Measurements from ENCODE around the gene SVOP.
A peak's percentile ranks its signal among the peaks of the same experiment; 100 is the strongest.
"Not testable (repeated sequence)": the region's sequence is repeated elsewhere in the genome, so short reads cannot be mapped to it uniquely, and the experiment has no call there.

The SVOP gene, protein sequence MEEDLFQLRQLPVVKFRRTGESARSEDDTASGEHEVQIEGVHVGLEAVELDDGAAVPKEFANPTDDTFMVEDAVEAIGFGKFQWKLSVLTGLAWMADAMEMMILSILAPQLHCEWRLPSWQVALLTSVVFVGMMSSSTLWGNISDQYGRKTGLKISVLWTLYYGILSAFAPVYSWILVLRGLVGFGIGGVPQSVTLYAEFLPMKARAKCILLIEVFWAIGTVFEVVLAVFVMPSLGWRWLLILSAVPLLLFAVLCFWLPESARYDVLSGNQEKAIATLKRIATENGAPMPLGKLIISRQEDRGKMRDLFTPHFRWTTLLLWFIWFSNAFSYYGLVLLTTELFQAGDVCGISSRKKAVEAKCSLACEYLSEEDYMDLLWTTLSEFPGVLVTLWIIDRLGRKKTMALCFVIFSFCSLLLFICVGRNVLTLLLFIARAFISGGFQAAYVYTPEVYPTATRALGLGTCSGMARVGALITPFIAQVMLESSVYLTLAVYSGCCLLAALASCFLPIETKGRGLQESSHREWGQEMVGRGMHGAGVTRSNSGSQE

DNA sequence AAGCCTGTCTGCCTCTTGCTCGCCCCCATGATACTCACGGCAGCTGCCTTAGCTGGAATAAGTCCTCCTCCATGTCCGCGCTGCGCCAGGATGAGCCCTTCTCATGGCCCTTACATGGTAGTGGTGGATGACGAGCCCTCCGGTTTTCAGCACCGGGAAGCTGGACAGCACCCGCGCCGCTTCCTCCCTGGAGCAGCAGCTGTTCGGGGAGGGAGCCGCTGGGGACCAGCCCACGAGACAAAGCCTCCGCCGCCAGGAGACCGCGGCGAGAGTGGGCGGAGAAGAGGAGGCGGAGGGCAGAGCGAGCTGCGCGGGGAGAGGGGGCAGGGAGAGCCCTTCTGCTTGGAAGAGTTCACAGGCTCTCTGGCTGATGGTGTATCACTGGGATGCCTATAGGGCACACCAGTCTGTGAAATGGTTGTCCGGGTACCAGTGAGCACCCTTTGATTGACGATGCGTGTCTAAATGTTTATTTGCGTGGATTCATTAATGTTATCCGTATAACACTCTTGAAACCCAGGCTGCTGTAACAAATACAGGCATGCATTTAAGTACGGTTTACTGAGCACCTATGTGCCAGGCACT lies at the start of gene SVOP:
TSS of gene SVOP (minus strand) at position 273 of the 585 bp plus-strand sequence. CDS start at position 73, 200 bp downstream.
- DNase-seq: peak; percentile 25 to 80 (median 68)

- DNase-seq: no peak
Observed at GRCh38 chr12:109069307-109070271, 48.7 kb upstream of the SVOP start.

- DNase-seq: no peak
Observed at GRCh38 chr12:109065853-109066193, 45.0 kb upstream of the SVOP start.

DNA sequence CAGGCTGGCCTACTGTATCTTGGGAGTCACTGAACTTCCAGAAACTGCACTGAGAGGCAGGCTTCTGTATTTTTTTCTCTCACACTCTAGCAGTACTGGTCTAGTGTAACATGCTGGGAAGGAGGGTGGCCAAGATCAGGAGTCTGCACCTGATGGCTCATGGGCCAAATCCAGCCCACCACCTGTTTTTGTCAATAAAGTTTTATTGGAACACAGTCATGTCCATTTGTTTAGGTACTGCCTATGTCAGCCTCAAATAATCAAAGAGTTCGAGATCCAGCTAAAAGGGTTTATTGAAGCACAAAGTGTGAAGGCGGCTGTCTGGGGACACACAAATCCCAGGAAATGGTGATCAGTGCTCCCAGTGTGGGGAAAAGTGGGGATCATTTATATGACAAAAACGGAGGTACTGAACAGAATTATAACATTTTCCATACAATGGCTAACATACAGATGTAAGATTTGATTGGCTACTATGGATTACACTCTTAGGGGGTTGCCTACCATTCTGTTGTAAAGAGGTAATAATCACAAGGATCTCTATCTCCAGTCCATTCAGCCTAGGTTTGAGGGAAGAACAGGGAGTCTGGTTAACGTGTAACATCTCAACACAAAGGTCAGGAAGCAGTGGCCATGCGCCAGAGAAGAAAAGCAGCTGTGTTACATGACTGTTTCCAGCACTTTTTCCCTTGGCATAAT lies 44.4 kb upstream of the SVOP start:
- no peak for DNase-seq

- DNase-seq: no peak
Observed at GRCh38 chr12:109064143-109064542, 43.3 kb upstream of the SVOP start.

DNA sequence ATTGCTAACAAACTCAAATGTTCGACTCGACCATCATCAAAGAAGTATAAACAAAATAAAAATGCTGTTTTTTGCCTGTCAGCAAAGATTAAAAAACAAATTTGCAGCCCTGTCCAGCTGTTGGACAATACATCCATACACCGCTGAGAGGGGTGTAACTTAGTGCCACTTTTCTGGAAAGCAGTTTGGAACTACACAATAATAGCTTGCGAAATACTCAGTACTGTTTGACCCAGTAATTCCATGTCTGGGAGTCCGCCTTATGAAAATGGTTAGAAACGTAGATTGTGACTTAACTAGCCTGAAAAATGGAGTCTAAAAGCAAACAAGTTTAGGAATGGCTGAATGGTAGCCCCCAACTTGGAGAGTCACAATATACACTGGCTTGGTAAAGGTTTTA lies 37.9 kb upstream of the SVOP start:
- no peak for DNase-seq

DNA sequence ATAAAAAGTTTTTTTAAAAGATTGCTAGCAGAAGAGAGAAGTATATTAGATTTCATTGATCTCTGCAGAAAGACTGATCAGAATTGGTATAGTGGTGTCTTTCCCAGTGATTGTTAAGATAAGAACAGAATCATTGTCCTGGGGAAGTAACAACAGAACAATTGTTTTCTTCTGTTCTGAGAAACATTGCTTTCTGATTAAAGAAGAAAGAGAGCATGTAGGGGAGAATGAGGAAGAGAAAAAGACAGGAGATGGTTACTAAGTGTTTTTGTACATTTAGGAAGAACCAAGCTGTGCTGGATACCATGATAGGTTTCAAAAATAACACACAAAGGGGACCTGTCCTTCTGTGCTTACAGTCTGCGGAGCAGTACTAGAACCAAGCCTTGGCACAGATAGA lies 36.5 kb upstream of the SVOP start:
- DNase-seq: peak in 1 of 14 donors; percentile 37

DNA sequence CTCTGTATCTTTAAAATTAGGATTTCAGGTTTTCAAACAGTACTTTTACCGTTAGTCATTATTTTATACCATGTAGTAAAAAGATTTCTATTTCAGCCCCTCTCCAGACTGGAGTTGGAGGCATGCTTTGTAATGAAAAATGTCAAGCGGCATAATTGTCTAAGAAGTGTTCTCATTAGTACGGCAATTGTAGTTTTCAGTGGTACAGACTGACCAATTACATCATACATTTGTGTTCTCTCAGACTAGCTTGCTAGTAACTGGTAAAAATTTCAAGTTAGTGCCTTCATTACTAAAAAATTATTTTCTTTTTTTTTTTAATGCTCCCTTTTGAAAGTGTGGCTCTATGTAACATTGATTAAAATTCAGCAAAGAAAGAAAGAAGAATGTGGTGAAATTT lies 36.0 kb upstream of the SVOP start:
- no peak for DNase-seq

DNA sequence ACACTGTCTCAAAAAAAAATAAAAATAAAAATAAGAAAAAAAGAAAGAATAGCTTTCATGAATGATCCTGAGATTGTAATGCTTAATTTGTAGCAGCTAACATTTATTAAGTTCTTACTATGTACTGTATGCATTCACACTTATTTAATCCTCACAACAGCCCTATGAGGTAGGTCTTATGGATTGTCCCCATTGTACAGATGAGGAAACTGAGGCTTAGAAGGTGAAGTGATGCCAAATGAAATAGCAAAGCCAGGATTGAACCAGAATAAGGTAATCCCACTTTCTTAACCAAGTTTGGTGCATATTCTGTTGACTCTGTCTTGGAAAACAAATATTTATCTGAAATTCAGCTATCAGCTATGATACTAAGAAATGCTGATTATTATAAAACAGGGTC lies 33.7 kb upstream of the SVOP start:
- DNase-seq: no peak

DNA sequence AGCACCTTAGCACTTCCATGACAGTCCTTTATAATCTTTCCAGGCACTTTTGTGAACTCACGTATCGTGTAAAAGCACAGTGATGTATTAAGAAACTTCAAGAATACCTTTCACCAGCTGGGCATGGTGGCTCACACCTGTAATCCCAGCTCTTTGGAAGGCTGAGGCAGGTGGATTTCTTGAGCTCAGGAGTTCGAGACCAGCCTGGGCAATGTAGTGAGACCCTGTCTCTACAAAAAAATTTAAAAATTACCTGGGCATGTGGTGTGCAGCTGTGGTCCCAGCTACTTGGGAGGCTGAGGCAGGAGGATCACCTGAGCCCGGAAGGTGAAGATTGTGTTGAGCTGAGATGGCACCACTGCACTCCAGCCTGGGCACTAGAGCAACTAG lies 33.3 kb upstream of the SVOP start:
- not testable (repeated sequence) for DNase-seq

GRCh38 chr12:109053382-109054123 lies 32.7 kb upstream of the SVOP start:
- DNase-seq: peak in 1 of 14 donors; percentile 1

- DNase-seq: peak; percentile 11 to 88 (median 78)
Observed at GRCh38 chr12:109052414-109053323, 31.8 kb upstream of the SVOP start, which contains the start of gene USP30. TSS of gene USP30 (plus strand) at chr12:109052576. CDS start at chr12:109052679, 103 bp downstream.

DNA sequence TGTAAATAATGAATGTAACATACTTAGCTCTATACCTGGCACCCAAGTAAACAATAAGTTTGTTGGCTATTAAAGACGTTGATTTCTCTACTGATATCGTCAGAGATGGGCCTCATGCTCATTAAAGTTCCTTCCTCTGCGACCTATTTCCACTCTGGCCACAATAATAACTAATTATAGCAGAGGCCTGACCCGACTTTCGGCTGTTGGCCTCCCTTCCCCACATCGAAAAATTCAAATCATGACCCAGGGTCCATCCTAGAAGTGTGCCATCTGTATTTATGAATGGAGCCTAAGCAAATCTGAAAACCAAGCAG lies 31.2 kb upstream of the SVOP start:
- no peak for DNase-seq

DNA sequence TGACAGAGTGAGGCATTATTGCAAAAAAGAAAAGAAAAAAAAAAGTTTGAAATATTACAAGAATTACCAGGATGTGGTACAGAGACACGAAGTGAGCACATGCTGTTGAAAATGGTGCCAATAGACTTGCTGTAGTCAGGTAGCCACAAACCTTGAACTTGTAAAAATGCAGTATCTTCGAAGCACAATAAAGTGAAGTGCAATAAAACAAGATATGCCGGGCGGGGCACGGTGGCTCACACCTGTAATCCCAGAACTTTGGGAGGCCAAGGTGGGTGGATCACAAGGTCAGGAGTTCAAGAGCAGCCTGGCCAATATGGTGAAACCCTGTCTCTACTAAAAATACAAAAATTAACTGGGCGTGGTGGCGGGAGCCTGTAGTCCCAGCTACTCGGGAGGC lies 28.9 kb upstream of the SVOP start:
- not testable (repeated sequence) for DNase-seq

GRCh38 chr12:109048706-109049105 lies 27.8 kb upstream of the SVOP start:
- DNase-seq: not testable (repeated sequence)

- DNase-seq: no peak
Observed at GRCh38 chr12:109047081-109047805, 26.4 kb upstream of the SVOP start.

GRCh38 chr12:109044241-109044640 lies 23.4 kb upstream of the SVOP start:
- no peak for DNase-seq

- DNase-seq: no peak
Observed at GRCh38 chr12:109036975-109037374, 16.1 kb upstream of the SVOP start.

Measured in C1 segment of cervical spinal cord (tissue), 14 donors.